ENCODE results near the gene SNF8.
"Not testable (repeated sequence)": the region's sequence is repeated elsewhere in the genome, so short reads cannot be mapped to it uniquely, and the experiment has no call there.

SNF8 gene, protein sequence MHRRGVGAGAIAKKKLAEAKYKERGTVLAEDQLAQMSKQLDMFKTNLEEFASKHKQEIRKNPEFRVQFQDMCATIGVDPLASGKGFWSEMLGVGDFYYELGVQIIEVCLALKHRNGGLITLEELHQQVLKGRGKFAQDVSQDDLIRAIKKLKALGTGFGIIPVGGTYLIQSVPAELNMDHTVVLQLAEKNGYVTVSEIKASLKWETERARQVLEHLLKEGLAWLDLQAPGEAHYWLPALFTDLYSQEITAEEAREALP
- total RNA-seq = 35.6 reads per million, percentile 60 among the genes with 10 or more reads in this experiment

- peak; percentile 90 for DNase-seq
Observed at GRCh38 chr17:48944515-48945260, at the start of gene SNF8. Gene SNF8 (minus strand): TSS chr17:48944842. CDS start chr17:48944734, 108 bp downstream.

DNA sequence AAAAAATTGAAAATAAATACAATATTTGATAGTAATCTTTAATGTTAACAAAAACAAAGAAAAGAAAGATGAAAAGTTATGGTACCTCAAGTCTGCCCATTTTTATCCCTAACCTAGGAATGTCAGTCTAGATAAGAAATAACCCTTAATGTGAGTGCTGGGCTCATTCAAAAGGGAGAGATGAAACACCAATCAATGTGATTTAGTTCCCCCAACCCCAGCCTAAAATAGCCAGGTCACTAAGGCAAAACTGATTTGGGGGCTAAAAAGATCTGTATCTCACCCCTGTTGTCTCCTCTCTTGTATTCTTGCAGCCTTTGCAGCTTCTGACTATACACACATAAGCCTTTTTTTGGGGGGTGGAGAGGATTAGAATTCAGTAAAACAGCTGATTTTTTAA is 49.3 kb upstream of the SNF8 start:
- DNase-seq = no peak

- DNase-seq = no peak
Observed at GRCh38 chr17:48993305-48993704, 48.7 kb upstream of the SNF8 start.

DNA sequence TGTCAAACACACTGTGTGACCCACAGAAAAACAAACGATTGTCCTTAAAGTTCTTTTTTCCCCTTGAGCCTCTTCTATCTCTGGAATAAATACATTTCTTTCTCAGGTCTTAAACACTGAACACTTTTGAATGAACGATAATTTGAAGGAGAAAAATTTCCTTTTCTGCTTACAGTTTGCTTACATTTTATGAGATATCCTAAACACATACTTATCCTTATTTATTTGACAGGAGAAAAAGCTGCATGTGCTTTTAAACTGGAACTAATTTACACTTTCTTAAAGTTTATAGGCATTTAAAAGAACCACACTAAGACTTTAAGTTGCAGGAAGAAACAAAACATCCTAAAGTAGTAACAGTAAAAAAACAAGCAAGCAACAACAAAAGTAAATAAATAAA is 47.8 kb upstream of the SNF8 start:
- no peak for DNase-seq

DNA sequence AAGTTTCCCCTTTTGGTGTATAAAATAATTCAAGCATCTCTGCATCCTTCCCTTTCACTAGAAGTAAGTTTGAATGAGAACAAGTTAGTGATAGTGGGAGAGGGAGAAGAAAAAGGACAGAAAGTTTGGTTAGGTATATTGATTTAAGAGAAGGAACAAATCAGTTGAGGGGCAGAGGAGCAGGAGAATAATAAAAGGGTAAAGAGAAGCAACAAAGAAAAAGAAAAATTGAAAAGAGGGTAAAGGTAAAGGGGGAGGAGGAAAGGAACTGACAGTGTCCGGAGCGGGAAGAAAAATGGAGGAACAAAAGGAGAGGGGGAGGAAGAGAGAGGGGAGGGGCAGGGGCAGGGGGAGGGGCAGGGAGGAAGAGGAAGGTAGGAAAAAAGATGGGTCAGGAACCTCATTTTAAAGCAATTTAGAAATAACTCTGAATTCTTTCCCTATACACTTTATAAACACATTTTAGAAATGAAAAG is 46.3 kb upstream of the SNF8 start:
- no peak for DNase-seq

- no peak for DNase-seq
Observed at GRCh38 chr17:48989100-48989499, 44.5 kb upstream of the SNF8 start.

DNA sequence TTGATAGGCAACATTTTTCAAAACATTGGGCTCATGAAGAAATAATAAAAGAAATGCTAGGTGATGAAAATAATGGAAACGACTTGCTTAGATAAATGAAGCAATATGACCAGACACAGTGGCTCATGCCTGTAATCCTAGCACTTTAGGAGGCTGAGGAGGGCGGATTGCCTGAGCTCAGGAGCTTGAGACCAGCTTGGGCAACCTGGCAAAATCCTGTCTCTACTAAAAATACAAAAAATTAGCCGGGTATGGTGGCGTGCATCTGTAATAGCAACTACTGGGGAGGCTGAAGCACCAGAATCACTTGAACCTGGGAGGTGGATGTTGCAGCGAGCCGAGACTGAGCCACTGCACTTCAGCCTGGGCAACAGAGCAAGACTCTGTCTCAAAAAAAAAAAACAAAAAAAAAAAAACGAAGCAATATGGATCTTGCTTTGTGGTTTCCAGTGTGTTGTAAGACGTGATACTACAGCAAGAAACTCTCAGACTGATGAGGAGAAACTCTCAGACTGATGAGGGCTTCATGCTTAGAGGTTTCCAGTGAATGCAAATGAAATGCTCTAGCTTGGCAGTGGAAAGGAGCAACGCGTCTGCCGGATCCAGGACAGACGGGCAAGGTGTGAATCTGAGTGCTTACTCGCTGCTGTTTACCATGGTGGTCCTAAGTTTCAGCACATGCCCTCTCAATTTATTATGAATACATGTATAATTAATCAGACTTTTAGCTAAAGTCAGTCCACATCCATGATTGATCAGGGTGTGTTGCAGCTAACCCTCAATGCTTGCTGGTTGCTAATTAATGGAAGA is 41.0 kb upstream of the SNF8 start:
- DNase-seq = no peak

DNA sequence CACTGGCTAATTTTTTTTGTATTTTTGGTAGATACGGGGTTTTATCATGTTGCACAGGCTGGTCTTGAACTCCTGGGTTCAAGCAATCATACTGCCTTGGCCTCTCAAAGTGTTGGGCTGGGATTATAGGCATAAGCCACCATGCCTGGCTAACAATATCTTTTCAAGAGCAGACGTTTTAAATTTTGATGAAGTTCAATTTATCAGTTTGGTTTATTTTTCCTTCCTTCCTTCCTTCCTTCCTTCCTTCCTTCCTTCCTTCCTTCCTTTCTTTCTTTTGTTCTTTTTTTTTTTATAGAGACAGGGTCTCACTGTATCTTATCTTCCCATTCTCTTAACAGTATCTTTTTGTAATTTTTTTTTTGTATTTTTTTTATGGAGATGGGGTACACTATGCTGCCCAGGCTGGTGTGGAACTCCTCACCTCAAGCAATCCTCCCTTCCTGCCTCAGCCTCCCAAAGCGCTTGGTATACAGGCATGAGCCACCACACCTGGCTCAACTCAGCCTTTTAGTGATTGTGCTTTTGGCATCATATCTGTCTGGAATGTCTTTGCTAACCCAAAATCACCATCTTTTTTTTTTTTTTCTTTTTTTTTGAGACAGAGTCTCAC is 37.4 kb upstream of the SNF8 start:
- DNase-seq = no peak

- no peak for DNase-seq
Observed at GRCh38 chr17:48973806-48974205, 29.2 kb upstream of the SNF8 start.

DNA sequence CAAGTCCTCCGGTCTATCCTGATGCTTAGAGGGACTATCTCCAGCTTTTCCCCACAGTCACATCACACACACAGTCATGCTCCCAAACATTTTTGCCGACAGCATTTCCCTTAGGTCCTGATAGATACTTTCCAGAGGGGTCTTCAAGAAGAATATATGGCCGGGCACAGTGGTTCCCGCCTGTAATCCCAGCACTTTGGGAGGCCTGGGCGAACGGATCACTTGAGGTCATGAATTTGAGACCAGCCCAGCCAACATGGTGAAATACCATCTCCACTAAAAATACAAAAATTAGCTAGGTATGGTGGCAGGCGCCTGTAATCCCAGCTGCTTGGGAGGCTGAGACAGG is 28.1 kb upstream of the SNF8 start:
- DNase-seq = no peak

DNA sequence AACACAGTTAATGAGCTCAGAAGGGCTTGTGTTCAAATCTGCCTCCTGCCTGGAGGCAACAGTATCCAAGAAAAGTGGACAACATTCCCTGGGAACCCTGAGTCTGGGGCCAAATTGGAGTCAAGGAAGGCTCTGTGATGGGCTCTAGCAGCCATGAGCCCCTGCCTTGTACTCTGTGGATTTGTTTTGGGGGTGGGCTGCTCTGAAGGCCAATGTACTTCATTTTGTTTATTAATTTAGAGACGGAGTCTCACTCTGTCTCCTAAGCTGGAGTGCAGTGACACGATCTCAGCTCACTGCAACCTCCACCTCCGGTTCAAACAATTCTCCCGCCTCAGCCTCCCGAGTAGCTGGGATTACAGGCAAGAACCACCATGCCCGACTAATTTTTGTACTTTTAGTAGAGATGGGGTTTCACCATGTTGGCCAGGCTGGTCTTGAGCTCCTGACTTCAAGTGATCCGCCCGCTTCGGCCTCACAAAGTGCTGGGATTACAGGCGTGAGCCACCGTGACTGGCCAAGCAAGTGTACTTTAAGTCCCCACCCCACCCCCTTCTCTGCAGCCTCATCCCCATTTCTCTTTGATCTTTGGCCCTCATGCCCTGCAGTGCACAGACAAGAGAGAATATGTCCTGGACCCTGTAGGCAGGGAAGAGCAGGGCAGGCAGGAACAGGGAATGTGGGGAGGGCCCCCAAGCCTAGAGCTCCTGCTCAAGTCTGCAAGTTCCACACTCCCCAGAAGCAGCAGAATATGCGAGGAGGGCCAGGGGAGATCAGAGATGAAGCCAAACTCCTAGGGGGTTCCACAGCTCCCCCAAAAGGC is 26.4 kb upstream of the SNF8 start:
- no peak for DNase-seq

DNA sequence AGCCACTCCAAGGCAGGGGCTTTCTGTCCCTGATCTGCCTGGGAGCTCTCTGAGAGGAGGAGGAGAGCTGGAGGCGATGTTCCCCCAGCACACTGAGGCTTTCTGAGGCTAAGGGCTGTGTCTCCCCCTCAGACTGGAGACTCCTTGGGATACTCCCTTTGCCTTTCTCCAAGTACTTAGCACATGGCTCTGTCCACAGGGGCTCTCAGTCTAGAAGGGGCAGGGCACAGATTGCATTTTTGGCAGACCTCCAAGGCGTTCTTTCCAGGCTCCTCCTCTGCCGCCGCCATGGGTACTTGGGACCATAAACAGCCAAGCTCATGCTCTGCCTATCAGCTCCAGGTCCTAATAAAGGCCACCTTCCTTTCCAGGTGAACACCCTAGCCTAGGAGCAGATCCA is 25.6 kb upstream of the SNF8 start:
- DNase-seq = no peak

DNA sequence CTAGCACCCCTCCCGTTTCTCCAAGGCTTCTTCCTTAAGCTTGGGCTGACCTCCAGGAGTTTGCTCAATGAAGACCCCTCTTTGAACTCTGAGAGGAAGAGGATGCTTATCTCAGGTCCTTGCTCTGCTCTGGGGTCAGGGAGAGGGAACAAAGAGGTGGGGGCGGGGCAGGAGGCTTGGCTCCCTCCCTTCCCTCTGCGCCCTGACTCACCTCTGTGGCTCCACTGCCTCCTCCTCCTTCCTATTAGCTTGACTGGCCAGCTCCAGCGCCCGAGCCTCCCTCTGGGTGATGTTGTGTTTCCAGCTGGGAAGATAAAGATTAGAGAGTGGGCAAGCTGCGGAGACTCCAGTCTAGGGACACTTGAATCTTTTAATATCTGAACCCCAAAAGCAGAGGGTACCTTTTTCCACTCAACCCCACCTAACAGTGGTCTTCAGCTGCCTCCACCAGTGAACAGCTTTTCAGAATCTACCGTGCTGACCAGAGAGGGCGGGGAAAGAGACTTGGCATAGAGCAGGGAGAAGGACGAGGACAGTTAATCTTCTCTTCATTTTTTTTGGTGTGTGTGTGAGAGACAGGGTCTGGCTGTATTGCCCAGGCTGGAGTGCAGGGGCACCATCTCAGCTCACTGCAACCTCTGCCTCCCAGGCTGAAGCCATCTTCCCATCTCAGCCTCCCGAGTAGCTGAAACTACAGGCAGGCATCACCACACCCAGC is 17.0 kb upstream of the SNF8 start:
- DNase-seq = no peak

- no peak for DNase-seq
Observed at GRCh38 chr17:48960834-48961515, 16.3 kb upstream of the SNF8 start.

DNA sequence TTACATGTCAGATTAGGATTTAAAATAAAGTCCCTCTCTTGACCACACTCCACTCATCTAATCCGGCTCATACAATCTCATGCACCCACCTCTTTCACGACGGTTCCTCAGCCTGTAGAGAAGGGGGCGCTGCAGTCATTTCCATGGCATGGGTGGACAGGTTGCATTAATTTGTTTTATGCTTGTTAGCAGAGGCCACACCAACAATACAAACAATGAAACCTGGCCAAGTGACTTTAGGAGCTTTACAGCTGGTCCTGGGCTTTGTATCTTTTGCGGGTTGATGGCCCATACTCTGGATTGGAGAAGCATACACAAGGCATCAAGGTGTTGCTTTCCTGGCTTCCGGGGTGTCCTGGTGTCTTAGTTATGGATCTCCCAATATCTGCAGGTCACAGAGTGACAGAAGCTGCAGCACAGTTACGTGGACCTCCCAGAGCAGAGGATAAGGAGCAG is 9.7 kb upstream of the SNF8 start:
- DNase-seq = no peak

DNA sequence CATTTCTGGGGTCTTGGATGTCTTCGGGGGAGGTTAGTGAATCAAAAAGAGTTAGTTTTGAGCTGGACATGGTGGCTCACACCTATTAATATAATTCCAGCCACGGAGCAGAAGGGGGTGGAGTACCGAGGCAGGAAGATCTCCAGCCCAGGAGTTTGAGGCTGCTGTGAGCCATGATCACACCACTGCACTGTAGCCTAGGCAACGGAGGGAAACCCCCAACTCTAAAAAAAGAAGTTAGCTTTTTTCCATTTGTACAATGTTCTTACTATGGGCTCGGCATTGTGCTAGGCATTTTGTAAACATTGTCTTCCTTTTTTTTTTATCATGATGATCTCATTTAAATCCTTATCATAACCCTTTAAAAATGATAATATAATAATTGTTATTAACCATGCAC is 8.3 kb upstream of the SNF8 start:
- no peak for DNase-seq

- DNase-seq = no peak
Observed at GRCh38 chr17:48951572-48951971, 6.9 kb upstream of the SNF8 start.

- DNase-seq = not testable (repeated sequence)
Observed at GRCh38 chr17:48945261-48945651, 614 bp upstream of the SNF8 start.

DNA sequence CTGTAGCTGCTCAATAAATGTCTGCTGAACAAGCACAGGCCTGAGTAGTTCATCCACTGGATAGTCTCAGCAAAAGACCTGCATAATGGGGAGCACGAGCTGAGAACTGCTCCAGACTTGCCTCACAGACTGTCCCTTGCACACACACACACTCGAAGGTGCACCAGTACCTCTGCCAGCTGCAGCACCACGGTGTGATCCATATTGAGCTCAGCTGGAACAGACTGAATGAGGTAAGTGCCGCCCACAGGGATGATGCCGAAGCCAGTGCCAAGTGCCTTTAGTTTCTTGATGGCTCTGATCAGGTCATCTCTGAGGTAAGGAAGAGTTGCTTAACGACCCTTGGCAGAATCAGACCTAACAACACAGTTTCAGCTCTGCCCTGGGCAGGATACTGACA is 11.6 kb downstream of the SNF8 start:
- no peak for DNase-seq

GRCh38 chr17:48930435-48930873 is 14.2 kb downstream of the SNF8 start:
- DNase-seq = no peak

GRCh38 chr17:48929812-48930165 is 14.9 kb downstream of the SNF8 start:
- no peak for DNase-seq
